RWPE2 (cell line): ENCODE data around the gene VPS13A.
"Not testable (repeated sequence)": the region's sequence is repeated elsewhere in the genome, so short reads cannot be mapped to it uniquely, and the experiment has no call there.

ENCODE experiments used
- ATAC-seq: fragments of 200-7000 bp; cut with Tn5 transposase; 3 replicates; pipeline ENCODE4 v1.9.1; 2021; ENCODE audit warnings: low read depth
- DNase-seq: peaks from one replicate; pipeline ENCODE4 v3.0.0-alpha.2; 2020; ENCODE audit warnings: low spot score
- H3K27ac ChIP-seq: fragments of 450-650 bp; 2 replicates; pipeline ENCODE4 v1.5.1; 2017; ENCODE audit warnings: mild to moderate bottlenecking; ENCODE audit not compliant: poor library complexity, severe bottlenecking
- H3K27me3 ChIP-seq: fragments of 250-450 bp; sonication (Bioruptor Pico); 2 replicates; pipeline ENCODE4 v1.5.1; 2021; ENCODE audit warnings: mild to moderate bottlenecking, moderate library complexity; ENCODE audit not compliant: insufficient read depth, poor library complexity, severe bottlenecking
- H3K36me3 ChIP-seq: fragments of 250-450 bp; sonication (Bioruptor Pico); 2 replicates; pipeline ENCODE4 v1.5.1; 2020; ENCODE audit warnings: low read depth, mild to moderate bottlenecking, moderate library complexity
- H3K4me1 ChIP-seq: fragments of 250-450 bp; sonication (Bioruptor Pico); 2 replicates; pipeline ENCODE4 v1.5.1; 2021; ENCODE audit warnings: mild to moderate bottlenecking, moderate library complexity; ENCODE audit not compliant: insufficient read depth, poor library complexity, severe bottlenecking
- H3K4me3 ChIP-seq: fragments of 250-450 bp; sonication (Bioruptor Pico); 2 replicates; pipeline ENCODE4 v1.5.1; 2021; ENCODE audit warnings: mild to moderate bottlenecking, moderate library complexity; ENCODE audit not compliant: severe bottlenecking
- H3K9me3 ChIP-seq: fragments of 250-450 bp; sonication (Bioruptor Pico); 2 replicates; pipeline ENCODE4 v1.5.1; 2021; ENCODE audit warnings: mild to moderate bottlenecking, moderate library complexity; ENCODE audit not compliant: severe bottlenecking
- TF ChIP-seq, protein P1 (sequence below): fragments of 450-650 bp; IDR thresholded peaks from one replicate; pipeline ENCODE4 v1.5.1; 2017; ENCODE audit warnings: mild to moderate bottlenecking, moderate library complexity; ENCODE audit not compliant: poor library complexity, severe bottlenecking

Gene VPS13A

DNA sequence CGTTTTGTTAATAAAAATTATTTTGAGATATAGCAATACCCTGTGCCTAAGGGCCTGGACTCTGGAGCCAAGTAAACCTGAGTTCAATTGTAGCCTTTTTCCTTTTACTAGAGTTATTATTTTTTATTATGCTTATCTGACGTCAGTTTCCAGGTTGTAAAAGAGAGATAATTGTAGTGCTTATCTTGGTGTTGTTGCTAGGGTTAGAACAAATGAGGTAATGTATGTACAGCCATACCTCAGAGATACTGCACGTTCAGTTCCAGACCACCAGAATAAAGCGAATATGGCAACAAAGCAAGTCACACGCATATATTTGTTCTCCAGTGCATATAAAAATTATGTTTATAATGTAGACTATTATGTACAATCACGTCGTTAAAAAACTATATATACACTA is 215.0 kb downstream of the VPS13A start:
- H3K4me3 ChIP-seq: no peak overlapping the region
- no peaks in the 10 kb centered on the region for H3K9me3 ChIP-seq
- H3K27me3 ChIP-seq: no peaks in the 10 kb centered on the region
- TF ChIP-seq, protein P1, sequence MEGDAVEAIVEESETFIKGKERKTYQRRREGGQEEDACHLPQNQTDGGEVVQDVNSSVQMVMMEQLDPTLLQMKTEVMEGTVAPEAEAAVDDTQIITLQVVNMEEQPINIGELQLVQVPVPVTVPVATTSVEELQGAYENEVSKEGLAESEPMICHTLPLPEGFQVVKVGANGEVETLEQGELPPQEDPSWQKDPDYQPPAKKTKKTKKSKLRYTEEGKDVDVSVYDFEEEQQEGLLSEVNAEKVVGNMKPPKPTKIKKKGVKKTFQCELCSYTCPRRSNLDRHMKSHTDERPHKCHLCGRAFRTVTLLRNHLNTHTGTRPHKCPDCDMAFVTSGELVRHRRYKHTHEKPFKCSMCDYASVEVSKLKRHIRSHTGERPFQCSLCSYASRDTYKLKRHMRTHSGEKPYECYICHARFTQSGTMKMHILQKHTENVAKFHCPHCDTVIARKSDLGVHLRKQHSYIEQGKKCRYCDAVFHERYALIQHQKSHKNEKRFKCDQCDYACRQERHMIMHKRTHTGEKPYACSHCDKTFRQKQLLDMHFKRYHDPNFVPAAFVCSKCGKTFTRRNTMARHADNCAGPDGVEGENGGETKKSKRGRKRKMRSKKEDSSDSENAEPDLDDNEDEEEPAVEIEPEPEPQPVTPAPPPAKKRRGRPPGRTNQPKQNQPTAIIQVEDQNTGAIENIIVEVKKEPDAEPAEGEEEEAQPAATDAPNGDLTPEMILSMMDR: no peak
- H3K4me1 ChIP-seq: no peaks in the 10 kb centered on the region
- H3K27ac ChIP-seq: no peak overlapping the region
- H3K36me3 ChIP-seq: 0 out of 2 replicates have a peak, but pooled peaks cover 4% of the 10 kb centered on the region
- no peak for ATAC-seq
- no peak for DNase-seq

DNA sequence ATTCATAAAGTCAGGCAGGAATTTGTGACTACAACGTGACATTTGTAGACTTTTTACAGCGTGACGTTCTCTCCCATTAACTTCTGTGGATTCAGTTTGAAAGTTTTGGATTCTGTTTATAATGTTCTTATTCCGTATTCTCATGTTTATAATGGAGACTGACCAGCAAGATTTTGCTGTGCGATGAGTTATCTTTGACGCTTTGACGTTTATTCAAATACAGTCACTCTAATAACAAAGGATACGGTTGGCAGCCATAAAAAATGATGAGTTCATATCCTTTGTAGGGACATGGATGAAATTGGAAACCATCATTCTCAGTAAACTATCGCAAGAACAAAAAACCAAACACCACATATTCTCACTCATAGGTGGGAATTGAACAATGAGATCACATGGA is 221.2 kb downstream of the VPS13A start:
- H3K27me3 ChIP-seq, H3K4me3 ChIP-seq, H3K9me3 ChIP-seq, DNase-seq, H3K36me3 ChIP-seq, ATAC-seq, H3K27ac ChIP-seq: not testable (repeated sequence)
- peaks cover 18% of the 10 kb centered on the region for H3K4me1 ChIP-seq

DNA sequence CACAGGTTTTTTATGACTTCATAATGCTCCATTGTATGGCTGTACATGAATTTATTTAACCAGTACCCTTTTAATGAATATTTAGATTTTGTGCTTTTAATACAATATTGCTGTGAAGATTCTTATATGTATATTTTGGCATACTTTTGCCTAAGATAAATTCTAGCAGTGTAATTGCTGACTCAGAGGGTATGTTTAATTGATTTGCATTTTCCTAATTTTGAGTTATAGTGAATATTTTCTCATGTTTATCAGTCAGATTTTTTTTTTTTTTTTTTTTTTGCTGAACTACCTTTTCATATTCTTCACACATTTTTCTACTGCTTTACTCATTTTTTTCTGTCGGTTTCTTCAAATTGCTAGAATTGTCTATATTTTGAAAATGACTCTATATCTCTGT is 222.6 kb downstream of the VPS13A start:
- no peaks in the 10 kb centered on the region for H3K9me3 ChIP-seq
- DNase-seq: no peak
- no peak for ATAC-seq
- no peaks in the 10 kb centered on the region for H3K36me3 ChIP-seq
- TF ChIP-seq, protein P1: no peak
- H3K4me1 ChIP-seq: peaks cover 18% of the 10 kb centered on the region
- no peak overlapping the region for H3K27ac ChIP-seq
- H3K4me3 ChIP-seq: no peak overlapping the region
- no peaks in the 10 kb centered on the region for H3K27me3 ChIP-seq

DNA sequence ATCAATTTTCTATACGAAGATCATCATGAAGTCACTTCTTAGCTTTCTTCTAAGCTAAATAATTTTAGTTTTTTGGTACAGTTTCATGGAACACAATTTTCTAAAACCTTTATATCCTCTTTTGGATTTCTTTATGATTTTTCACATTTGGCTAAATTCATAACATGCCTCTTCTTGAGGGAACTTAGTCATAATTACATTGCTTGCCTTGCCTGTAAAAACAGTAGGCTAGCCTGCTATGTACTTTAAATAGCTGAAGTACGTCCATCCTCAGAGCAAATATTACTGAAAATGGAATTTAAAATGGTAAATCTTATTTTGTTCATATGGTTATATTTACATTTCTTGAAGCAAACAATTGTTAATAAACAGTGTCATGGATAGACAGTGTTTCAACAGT is 225.0 kb downstream of the VPS13A start:
- no peak for DNase-seq
- peaks cover 11% of the 10 kb centered on the region; the same call in 1 of the 2 replicates for H3K36me3 ChIP-seq
- no peaks in the 10 kb centered on the region for H3K27me3 ChIP-seq
- peaks cover 18% of the 10 kb centered on the region for H3K4me1 ChIP-seq
- TF ChIP-seq, protein P1: no peak
- peak overlapping the region; percentile 35 for H3K27ac ChIP-seq
- no peaks in the 10 kb centered on the region for H3K9me3 ChIP-seq
- ATAC-seq: peak; percentile 61; the same call in 2 of the 3 replicates
- no peak overlapping the region for H3K4me3 ChIP-seq

DNA sequence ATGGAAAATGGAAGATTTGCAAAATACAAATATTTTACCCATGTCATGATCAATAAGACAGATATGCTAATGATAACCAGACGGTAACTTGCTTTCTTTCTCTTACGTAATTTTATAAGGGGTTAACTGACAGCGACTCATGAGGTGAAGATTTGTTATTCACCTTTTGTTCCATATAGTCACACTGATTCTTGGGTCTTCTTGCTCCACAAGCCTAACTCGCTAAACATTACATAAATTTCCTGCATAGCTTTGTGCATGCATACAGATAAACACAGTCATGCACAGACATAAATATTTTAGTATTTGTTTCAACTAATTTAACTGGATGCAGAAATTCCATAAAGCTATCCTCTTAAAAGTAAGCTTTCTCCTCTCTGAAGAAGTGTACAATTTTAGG is 225.9 kb downstream of the VPS13A start:
- Histone ChIP-seq H3K27ac (peak overlapping the region; percentile 35), H3K27me3 (no peaks in the 10 kb centered on the region), H3K9me3 (no peaks in the 10 kb centered on the region), H3K4me3 (no peak overlapping the region), H3K4me1 (peaks cover 18% of the 10 kb centered on the region), H3K36me3 (peaks cover 19% of the 10 kb centered on the region; the same call in 1 of the 2 replicates)
- peak; percentile 49; the same call in 2 of the 3 replicates for ATAC-seq
- TF ChIP-seq, protein P1: no peak
- no peak for DNase-seq

DNA sequence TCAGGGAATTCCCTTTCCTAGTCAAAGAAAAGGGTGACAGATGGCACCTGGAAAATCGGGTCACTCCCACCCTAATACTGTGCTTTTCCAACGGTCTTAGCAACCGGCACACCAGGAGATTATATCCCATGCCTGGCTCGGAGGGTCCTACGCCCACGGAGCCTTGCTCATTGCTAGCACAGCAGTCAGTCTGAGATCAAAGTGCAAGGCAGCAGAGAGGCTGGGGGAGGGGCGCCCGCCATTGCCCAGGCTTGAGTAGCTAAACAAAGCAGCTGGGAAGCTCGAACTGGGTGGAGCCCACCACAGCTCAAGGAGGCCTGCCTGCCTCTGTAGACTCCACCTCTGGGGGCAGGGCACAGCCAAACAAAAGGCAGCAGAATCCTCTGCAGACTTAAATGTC is 231.2 kb downstream of the VPS13A start:
- H3K4me3 ChIP-seq, H3K27ac ChIP-seq, DNase-seq, H3K4me1 ChIP-seq, ATAC-seq, H3K9me3 ChIP-seq, H3K27me3 ChIP-seq: not testable (repeated sequence)
- H3K36me3 ChIP-seq: peaks cover 19% of the 10 kb centered on the region; the same call in 1 of the 2 replicates
